Loucy (cell line): ENCODE results near the gene SRGAP2C.
"Not testable (repeated sequence)": the region's sequence is repeated elsewhere in the genome, so short reads cannot be mapped to it uniquely, and the experiment has no call there.

Source experiments
- H2AFZ ChIP-seq: fragments of 200-600 bp; sonication (generic); 2 replicates; pipeline ENCODE4 v1.6.0; 2016; ENCODE audit warnings: antibody characterized with exemption, mild to moderate bottlenecking, low read length, moderate library complexity
- H3F3A ChIP-seq: fragments of 200-600 bp; 2 replicates; pipeline ENCODE4 v1.6.0; 2016; ENCODE audit warnings: antibody characterized with exemption, low read depth, mild to moderate bottlenecking
- H3K27me3 ChIP-seq: fragments of 200-600 bp; sonication (generic); 2 replicates; pipeline ENCODE4 v1.6.1; 2014; ENCODE audit warnings: low read length, mild to moderate bottlenecking; ENCODE audit not compliant: insufficient read depth, poor library complexity, severe bottlenecking
- H3K36me3 ChIP-seq: fragments of 200-600 bp; sonication (generic); 2 replicates; pipeline ENCODE4 v1.6.1; 2016; ENCODE audit warnings: low read length; ENCODE audit not compliant: insufficient read depth
- H3K4me1 ChIP-seq: fragments of 200-600 bp; sonication (generic); 2 replicates; pipeline ENCODE4 v1.5.1; 2014; ENCODE audit warnings: low read length, mild to moderate bottlenecking; ENCODE audit not compliant: insufficient read depth, poor library complexity, severe bottlenecking
- H3K4me2 ChIP-seq: fragments of 200-600 bp; sonication (generic); 2 replicates; pipeline ENCODE4 v1.6.0; 2014; ENCODE audit warnings: antibody characterized with exemption, low read length, low read depth, mild to moderate bottlenecking; ENCODE audit not compliant: poor library complexity, severe bottlenecking
- H3K4me3 ChIP-seq: fragments of 200-600 bp; sonication (generic); 2 replicates; pipeline ENCODE4 v1.5.1; 2014; ENCODE audit warnings: low read length, mild to moderate bottlenecking, mixed read lengths; ENCODE audit not compliant: poor library complexity, severe bottlenecking
- H3K79me2 ChIP-seq: fragments of 200-600 bp; sonication (generic); 2 replicates; pipeline ENCODE4 v1.6.1; 2014; ENCODE audit warnings: low read length; ENCODE audit not compliant: insufficient read depth
- H3K9ac ChIP-seq: fragments of 200-600 bp; sonication (generic); 2 replicates; pipeline ENCODE4 v1.6.0; 2014; ENCODE audit warnings: mild to moderate bottlenecking, low read depth, low read length, moderate library complexity; ENCODE audit not compliant: poor library complexity, severe bottlenecking
- H3K9me2 ChIP-seq: fragments of 200-600 bp; sonication (generic); replicated peaks from 2 replicates; pipeline ENCODE4 v1.6.1; 2016; ENCODE audit warnings: low read depth, low read length, mixed read lengths
- H3K9me3 ChIP-seq: fragments of 200-600 bp; sonication (generic); 2 replicates; pipeline ENCODE4 v1.6.1; 2014; ENCODE audit warnings: mild to moderate bottlenecking, antibody characterized with exemption, low read length, low read depth; ENCODE audit not compliant: insufficient read depth
- H4K20me1 ChIP-seq: fragments of 200-600 bp; sonication (generic); 2 replicates; pipeline ENCODE4 v1.6.0; 2014; ENCODE audit warnings: antibody characterized with exemption, low read length, mild to moderate bottlenecking; ENCODE audit not compliant: insufficient read depth, poor library complexity, severe bottlenecking

The SRGAP2C gene

GRCh38 chr1:121254618-121255017 is 69.8 kb downstream of the SRGAP2C start:
- H2AFZ ChIP-seq, H3K4me1 ChIP-seq, H4K20me1 ChIP-seq, H3K36me3 ChIP-seq, H3K4me3 ChIP-seq, H3K9me2 ChIP-seq, H3K9ac ChIP-seq, H3K27me3 ChIP-seq, H3K4me2 ChIP-seq, H3K79me2 ChIP-seq, H3F3A ChIP-seq, H3K9me3 ChIP-seq: not testable (repeated sequence)

GRCh38 chr1:121257632-121258031 is 72.9 kb downstream of the SRGAP2C start:
- not testable (repeated sequence) for H3K9me2 ChIP-seq, H3K79me2 ChIP-seq, H3K27me3 ChIP-seq, H2AFZ ChIP-seq, H3K36me3 ChIP-seq, H3K4me1 ChIP-seq, H3K4me2 ChIP-seq, H4K20me1 ChIP-seq, H3K9me3 ChIP-seq, H3F3A ChIP-seq, H3K9ac ChIP-seq, H3K4me3 ChIP-seq

GRCh38 chr1:121258134-121258533 is 73.4 kb downstream of the SRGAP2C start:
- H3K4me1 ChIP-seq, H3K36me3 ChIP-seq: not testable (repeated sequence)

GRCh38 chr1:121260205-121260604 is 75.4 kb downstream of the SRGAP2C start:
- not testable (repeated sequence) for H3K4me3 ChIP-seq, H3K4me2 ChIP-seq, H4K20me1 ChIP-seq, H2AFZ ChIP-seq, H3K79me2 ChIP-seq, H3K9ac ChIP-seq, H3K4me1 ChIP-seq, H3F3A ChIP-seq, H3K27me3 ChIP-seq, H3K9me3 ChIP-seq, H3K9me2 ChIP-seq, H3K36me3 ChIP-seq

More at GRCh38 chr1:121258134-121258533, 73.4 kb downstream of the SRGAP2C start:
- not testable (repeated sequence) for H3K27me3 ChIP-seq, H3K9ac ChIP-seq, H3K4me2 ChIP-seq, H3K79me2 ChIP-seq, H4K20me1 ChIP-seq, H3K9me2 ChIP-seq, H3K9me3 ChIP-seq, H3K4me3 ChIP-seq, H2AFZ ChIP-seq, H3F3A ChIP-seq

GRCh38 chr1:121262163-121262562 is 77.4 kb downstream of the SRGAP2C start:
- H3K9ac ChIP-seq, H3K9me3 ChIP-seq, H3K4me3 ChIP-seq, H2AFZ ChIP-seq, H3K9me2 ChIP-seq, H3K27me3 ChIP-seq, H3F3A ChIP-seq, H3K4me1 ChIP-seq, H3K4me2 ChIP-seq, H3K79me2 ChIP-seq, H3K36me3 ChIP-seq, H4K20me1 ChIP-seq: not testable (repeated sequence)

- H2AFZ ChIP-seq, H3K9ac ChIP-seq, H3K36me3 ChIP-seq, H3K9me3 ChIP-seq, H4K20me1 ChIP-seq, H3K27me3 ChIP-seq, H3K4me1 ChIP-seq, H3K4me2 ChIP-seq, H3K79me2 ChIP-seq, H3K4me3 ChIP-seq, H3K9me2 ChIP-seq, H3F3A ChIP-seq: not testable (repeated sequence)
Measured at GRCh38 chr1:121263789-121264244, 79.0 kb downstream of the SRGAP2C start.

GRCh38 chr1:121267072-121267471 is 82.3 kb downstream of the SRGAP2C start:
- not testable (repeated sequence) for H3K9me3 ChIP-seq, H3K4me2 ChIP-seq, H3K79me2 ChIP-seq, H3K4me3 ChIP-seq, H3K27me3 ChIP-seq, H4K20me1 ChIP-seq, H3K4me1 ChIP-seq, H3K9ac ChIP-seq, H3K9me2 ChIP-seq, H2AFZ ChIP-seq, H3F3A ChIP-seq, H3K36me3 ChIP-seq

- H4K20me1 ChIP-seq, H3K4me2 ChIP-seq, H3K9me2 ChIP-seq, H2AFZ ChIP-seq, H3K27me3 ChIP-seq, H3K4me3 ChIP-seq, H3K9me3 ChIP-seq, H3F3A ChIP-seq, H3K4me1 ChIP-seq, H3K9ac ChIP-seq, H3K79me2 ChIP-seq, H3K36me3 ChIP-seq: not testable (repeated sequence)
Measured at GRCh38 chr1:121269309-121269708, 84.5 kb downstream of the SRGAP2C start.
